ENCODE results near the gene KCTD8. TPM values are rescaled to one million over a fixed set of nuclear protein-coding genes. Genes with fewer than 3 reads are reported as not detected.

KCTD8 gene
- total RNA-seq, 2 experiments from 2014 or later = not detected

GRCh38 chr4:44434247-44434646, 14.4 kb downstream of the KCTD8 start:
- CTCF ChIA-PET = interaction anchor here (1.0 kb wide), 1 partner anchor 254 kb away, joined by 3 read pairs; no protein-coding TSS in a partner anchor
- no peaks in the 10 kb centered on the region for H3K36me3 Mint-ChIP-seq (ENCODE audit: low read depth)
- ATAC-seq = no peak
- no peak for DNase-seq
- no peak overlapping the region for H3K4me3 Mint-ChIP-seq
- H3K27ac Mint-ChIP-seq = no peak overlapping the region
- H3K27me3 Mint-ChIP-seq = no peaks in the 10 kb centered on the region
- POLR2A ChIA-PET = no interaction called here
- intact Hi-C loops (cut with DNase I, micrococcal nuclease) = no loop called here
- no peaks in the 10 kb centered on the region for H3K4me1 Mint-ChIP-seq
- H3K9me3 Mint-ChIP-seq (ENCODE audit: low read depth) = no peaks in the 10 kb centered on the region

- ATAC-seq (no peak), DNase-seq (no peak)
- Mint-ChIP-seq H3K9me3 (ENCODE audit: low read depth) (no peaks in the 10 kb centered on the region), H3K4me1 (no peaks in the 10 kb centered on the region), H3K4me3 (no peak overlapping the region), H3K36me3 (ENCODE audit: low read depth) (no peaks in the 10 kb centered on the region), H3K27me3 (no peaks in the 10 kb centered on the region), H3K27ac (no peak overlapping the region)
- ChIA-PET POLR2A (no interaction called here), CTCF (interaction anchor here (0.6 to 0.9 kb wide), 3 partner anchors 49 to 589 kb away, joined by 3 read pairs; no protein-coding TSS in a partner anchor)
- intact Hi-C loops (cut with DNase I, micrococcal nuclease) = no loop called here
Observed at GRCh38 chr4:44425614-44426208, 22.9 kb downstream of the KCTD8 start.

GRCh38 chr4:44422912-44423311, 25.7 kb downstream of the KCTD8 start:
- POLR2A ChIA-PET = no interaction called here
- no peaks in the 10 kb centered on the region for H3K4me1 Mint-ChIP-seq
- H3K4me3 Mint-ChIP-seq = no peak overlapping the region
- H3K36me3 Mint-ChIP-seq (ENCODE audit: low read depth) = no peaks in the 10 kb centered on the region
- no peak overlapping the region for H3K27ac Mint-ChIP-seq
- no peaks in the 10 kb centered on the region for H3K27me3 Mint-ChIP-seq
- intact Hi-C loops (cut with DNase I, micrococcal nuclease) = no loop called here
- ATAC-seq (no peak), DNase-seq (no peak)
- CTCF ChIA-PET = no interaction called here
- no peaks in the 10 kb centered on the region for H3K9me3 Mint-ChIP-seq (ENCODE audit: low read depth)

- Mint-ChIP-seq H3K27ac (no peak overlapping the region), H3K4me1 (no peaks in the 10 kb centered on the region), H3K27me3 (no peaks in the 10 kb centered on the region), H3K36me3 (ENCODE audit: low read depth) (no peaks in the 10 kb centered on the region), H3K9me3 (ENCODE audit: low read depth) (no peaks in the 10 kb centered on the region), H3K4me3 (no peak overlapping the region)
- intact Hi-C loops (cut with DNase I, micrococcal nuclease) = no loop called here
- ChIA-PET CTCF (no interaction called here), POLR2A (no interaction called here)
- ATAC-seq = no peak
- DNase-seq = no peak
Observed at GRCh38 chr4:44421330-44422065, 27.1 kb downstream of the KCTD8 start.

- H3K4me1 Mint-ChIP-seq = no peaks in the 10 kb centered on the region
- ChIA-PET CTCF (no interaction called here), POLR2A (no interaction called here)
- ATAC-seq (no peak), DNase-seq (no peak)
- H3K36me3 Mint-ChIP-seq (ENCODE audit: low read depth) = no peaks in the 10 kb centered on the region
- H3K27me3 Mint-ChIP-seq = no peaks in the 10 kb centered on the region
- intact Hi-C loops (cut with DNase I, micrococcal nuclease) = no loop called here
- H3K27ac Mint-ChIP-seq = no peak overlapping the region
- H3K9me3 Mint-ChIP-seq (ENCODE audit: low read depth) = peaks cover 10% of the 10 kb centered on the region
- H3K4me3 Mint-ChIP-seq = no peak overlapping the region
Observed at GRCh38 chr4:44415251-44415650, 33.4 kb downstream of the KCTD8 start.

- CTCF ChIA-PET = interaction anchor here (0.7 kb wide), 1 partner anchor 408 kb away, joined by 4 read pairs; no protein-coding TSS in a partner anchor
- intact Hi-C loops (cut with DNase I, micrococcal nuclease) = no loop called here
- H3K27ac Mint-ChIP-seq = no peak overlapping the region
- ATAC-seq (no peak), DNase-seq (no peak)
- no peak overlapping the region for H3K4me3 Mint-ChIP-seq
- H3K9me3 Mint-ChIP-seq (ENCODE audit: low read depth) = peaks cover 6% of the 10 kb centered on the region
- POLR2A ChIA-PET = no interaction called here
- no peaks in the 10 kb centered on the region for H3K36me3 Mint-ChIP-seq (ENCODE audit: low read depth)
- H3K27me3 Mint-ChIP-seq = no peaks in the 10 kb centered on the region
- no peaks in the 10 kb centered on the region for H3K4me1 Mint-ChIP-seq
Observed at GRCh38 chr4:44368413-44369167, 80.0 kb downstream of the KCTD8 start.

GRCh38 chr4:44354172-44354571, 94.4 kb downstream of the KCTD8 start:
- H3K27ac Mint-ChIP-seq = no peak overlapping the region
- H3K36me3 Mint-ChIP-seq (ENCODE audit: low read depth) = no peaks in the 10 kb centered on the region
- POLR2A ChIA-PET = no interaction called here
- H3K27me3 Mint-ChIP-seq = no peaks in the 10 kb centered on the region
- ATAC-seq (no peak), DNase-seq (no peak)
- no peaks in the 10 kb centered on the region for H3K9me3 Mint-ChIP-seq (ENCODE audit: low read depth)
- intact Hi-C loops (cut with DNase I, micrococcal nuclease) = no loop called here
- H3K4me1 Mint-ChIP-seq = no peaks in the 10 kb centered on the region
- CTCF ChIA-PET = interaction anchor here (0.9 kb wide), 1 partner anchor 83 kb away, joined by 3 read pairs; no protein-coding TSS in a partner anchor
- no peak overlapping the region for H3K4me3 Mint-ChIP-seq

- intact Hi-C loops (cut with DNase I, micrococcal nuclease) = no loop called here
- ChIA-PET CTCF (no interaction called here), POLR2A (no interaction called here)
- DNase-seq (no peak), ATAC-seq (no peak)
- Mint-ChIP-seq H3K27ac (no peak overlapping the region), H3K36me3 (ENCODE audit: low read depth) (no peaks in the 10 kb centered on the region), H3K9me3 (ENCODE audit: low read depth) (no peaks in the 10 kb centered on the region), H3K4me3 (no peak overlapping the region), H3K27me3 (no peaks in the 10 kb centered on the region), H3K4me1 (no peaks in the 10 kb centered on the region)
Observed at GRCh38 chr4:44351069-44351468, 97.5 kb downstream of the KCTD8 start.

GRCh38 chr4:44342800-44343199, 105.8 kb downstream of the KCTD8 start:
- DNase-seq = no peak
- Mint-ChIP-seq H3K9me3 (ENCODE audit: low read depth) (peaks cover 6% of the 10 kb centered on the region), H3K27me3 (no peaks in the 10 kb centered on the region), H3K36me3 (ENCODE audit: low read depth) (no peaks in the 10 kb centered on the region), H3K4me3 (no peak overlapping the region), H3K4me1 (no peaks in the 10 kb centered on the region), H3K27ac (no peak overlapping the region)
- CTCF ChIA-PET = no interaction called here
- ATAC-seq = no peak
- POLR2A ChIA-PET = no interaction called here
- intact Hi-C loops (cut with DNase I, micrococcal nuclease) = no loop called here

GRCh38 chr4:44326741-44327140, 121.9 kb downstream of the KCTD8 start:
- CTCF ChIA-PET = no interaction called here
- DNase-seq (no peak), ATAC-seq (no peak)
- no peaks in the 10 kb centered on the region for H3K27me3 Mint-ChIP-seq
- no peaks in the 10 kb centered on the region for H3K36me3 Mint-ChIP-seq (ENCODE audit: low read depth)
- no peak overlapping the region for H3K4me3 Mint-ChIP-seq
- POLR2A ChIA-PET = no interaction called here
- intact Hi-C loops (cut with DNase I, micrococcal nuclease) = no loop called here
- no peaks in the 10 kb centered on the region for H3K9me3 Mint-ChIP-seq (ENCODE audit: low read depth)
- H3K4me1 Mint-ChIP-seq = no peaks in the 10 kb centered on the region
- no peak overlapping the region for H3K27ac Mint-ChIP-seq

GRCh38 chr4:44320833-44321232, 127.8 kb downstream of the KCTD8 start:
- Mint-ChIP-seq H3K27ac (no peak overlapping the region), H3K4me1 (no peaks in the 10 kb centered on the region), H3K9me3 (ENCODE audit: low read depth) (peaks cover 3% of the 10 kb centered on the region), H3K4me3 (no peak overlapping the region), H3K27me3 (no peaks in the 10 kb centered on the region), H3K36me3 (ENCODE audit: low read depth) (no peaks in the 10 kb centered on the region)
- DNase-seq (no peak), ATAC-seq (no peak)
- intact Hi-C loops (cut with DNase I, micrococcal nuclease) = no loop called here
- POLR2A ChIA-PET = no interaction called here
- CTCF ChIA-PET = interaction anchor here (1.0 kb wide), 1 partner anchor 8 kb away, joined by 3 read pairs; no protein-coding TSS in a partner anchor

GRCh38 chr4:44319129-44319528, 129.5 kb downstream of the KCTD8 start:
- ChIA-PET CTCF (no interaction called here), POLR2A (no interaction called here)
- ATAC-seq = no peak
- no peak overlapping the region for H3K27ac Mint-ChIP-seq
- peaks cover 3% of the 10 kb centered on the region for H3K9me3 Mint-ChIP-seq (ENCODE audit: low read depth)
- H3K4me3 Mint-ChIP-seq = no peak overlapping the region
- no peaks in the 10 kb centered on the region for H3K27me3 Mint-ChIP-seq
- intact Hi-C loops (cut with DNase I, micrococcal nuclease) = no loop called here
- H3K36me3 Mint-ChIP-seq (ENCODE audit: low read depth) = no peaks in the 10 kb centered on the region
- no peaks in the 10 kb centered on the region for H3K4me1 Mint-ChIP-seq
- DNase-seq = no peak
